HepG2 (cell line): ENCODE results near the gene DTYMK. TPM values are rescaled to one million over a fixed set of nuclear protein-coding genes. Genes with fewer than 3 reads are reported as not detected.

Experiments used
- AGO2 ChIP-seq: fragments of 200-400 bp; formaldehyde crosslinking; optimal IDR thresholded peaks from 2 replicates; pipeline ENCODE3; 2017; ENCODE audit warnings: mild to moderate bottlenecking, low read depth, low read length, moderate library complexity
- ARID3A ChIP-seq: IDR thresholded peaks from 2 replicates; pipeline ENCODE4 v1.6.1; 2012; ENCODE audit warnings: low read depth, low read length, improper control_type of control experiment
- ATM ChIP-seq: fragments of 450-650 bp; IDR thresholded peaks from 2 replicates; pipeline ENCODE4 v1.7.1; 2017; ENCODE audit warnings: mild to moderate bottlenecking, borderline replicate concordance
- DRAP1 ChIP-seq: IDR thresholded peaks from 2 replicates; pipeline ENCODE4 v1.6.1; 2016; ENCODE audit warnings: missing genetic modification reagents, missing compliant biosample characterization
- E2F5 ChIP-seq: sonication (generic); formaldehyde crosslinking; conservative IDR thresholded peaks from 2 replicates; pipeline ENCODE4 v1.4.0; 2020; ENCODE audit warnings: missing genetic modification reagents
- ELF3 ChIP-seq: IDR thresholded peaks from 2 replicates; pipeline ENCODE4 v1.6.1; 2016; ENCODE audit warnings: missing genetic modification reagents, missing compliant biosample characterization
- HMG20B ChIP-seq: conservative IDR thresholded peaks from 2 replicates; pipeline ENCODE4 v1.6.1; 2016; ENCODE audit warnings: missing genetic modification reagents, missing compliant biosample characterization
- IKZF5 ChIP-seq: IDR thresholded peaks from 2 replicates; pipeline ENCODE4 v1.6.1; 2018; ENCODE audit warnings: missing genetic modification reagents, mild to moderate bottlenecking, missing compliant biosample characterization
- MIER2 ChIP-seq: IDR thresholded peaks from 2 replicates; pipeline ENCODE4 v1.6.1; 2016; ENCODE audit warnings: missing biosample characterization, missing genetic modification reagents
- MLXIP ChIP-seq: sonication (generic); formaldehyde crosslinking; IDR thresholded peaks from 2 replicates; pipeline ENCODE4 v1.9.0; 2021; ENCODE audit warnings: missing genetic modification reagents, borderline replicate concordance
- MTA1 ChIP-seq: sonication (generic); formaldehyde crosslinking; IDR thresholded peaks from 2 replicates; pipeline ENCODE4 v1.4.0; 2020; ENCODE audit warnings: missing genetic modification reagents, mild to moderate bottlenecking, borderline replicate concordance
- MXD3 ChIP-seq: IDR thresholded peaks from 2 replicates; pipeline ENCODE4 v1.6.1; 2016; ENCODE audit warnings: mild to moderate bottlenecking, missing biosample characterization, missing genetic modification reagents
- PRMT3 ChIP-seq: sonication (generic); formaldehyde crosslinking; IDR thresholded peaks from 2 replicates; pipeline ENCODE4 v1.8.1; 2022; ENCODE audit warnings: low read depth, mild to moderate bottlenecking, moderate library complexity, missing genetic modification reagents, borderline replicate concordance
- TFAP4 ChIP-seq: sonication (generic); IDR thresholded peaks from 2 replicates; pipeline ENCODE4 v1.6.1; 2016; ENCODE audit warnings: low read depth, borderline replicate concordance
- TRAFD1 ChIP-seq: sonication (generic); formaldehyde crosslinking; IDR thresholded peaks from 2 replicates; pipeline ENCODE4 v1.5.1; 2020; ENCODE audit warnings: missing genetic modification reagents, mild to moderate bottlenecking, borderline replicate concordance
- ZNF17 ChIP-seq: sonication (generic); formaldehyde crosslinking; IDR thresholded peaks from 2 replicates; pipeline ENCODE4 v1.5.0; 2020; ENCODE audit warnings: mild to moderate bottlenecking, missing genetic modification reagents
- ZSCAN9 ChIP-seq: IDR thresholded peaks from 2 replicates; pipeline ENCODE4 v1.6.1; 2016; ENCODE audit warnings: borderline replicate concordance
- polyA plus RNA-seq, 8 experiments: library from polyadenylated mRNA; depleted of rRNA in 3 of 8; stranded (reverse) in 7 of 8; unstranded in 1 of 8; fragments of >200 nt; fragmentation: Illumina TruSeq in 4 of 8; extraction: Trizol in 4 of 8; gene quantifications; 2 replicates each; pipeline versions ENCODE4 v1.2.1 to v1.2.3, GENCODE V29; 2011 to 2016; ENCODE audit warnings: low read depth in 4 of 8, missing spikeins in 1 of 8, mixed read lengths in 1 of 8; ENCODE audit not compliant: insufficient read depth in 1 of 8
- total RNA-seq, 5 experiments: library from RNA; depleted of rRNA; stranded (reverse); fragments of >200 nt; fragmentation: Illumina TruSeq; extraction: Trizol; gene quantifications; 2 replicates each; pipeline ENCODE4 v1.2.3, GENCODE V29; 2016; ENCODE audit warnings: low read depth in 1 of 5

Gene DTYMK
- total and polyA plus RNA-seq, 2 of the 13 experiments (the other 11 are each of a cell fraction or from before 2014, with no cell fraction given), result 57.5 to 134 TPM

- peak; percentile 91 for TF ChIP-seq MXD3 (CRISPR knock-in tag)
- no peak for TF ChIP-seq DRAP1 (CRISPR knock-in tag)
- no peak for TF ChIP-seq ZNF17 (CRISPR knock-in tag)
- TF ChIP-seq MLXIP (CRISPR knock-in tag), result no peak
- TF ChIP-seq TRAFD1 (CRISPR knock-in tag), result no peak
- TF ChIP-seq MTA1, result peak; percentile 52; the same call in 1 of the 2 replicates
- TF ChIP-seq ARID3A, result no peak
- no peak for TF ChIP-seq TFAP4
- TF ChIP-seq MIER2 (CRISPR knock-in tag), result no peak
- TF ChIP-seq IKZF5 (CRISPR knock-in tag), result no peak; the same call in 1 of the 2 replicates
- peak; percentile 35; the same call in 1 of the 2 replicates for TF ChIP-seq E2F5 (CRISPR knock-in tag)
- TF ChIP-seq ATM, result no peak
- TF ChIP-seq ZSCAN9, result no peak; the same call in 1 of the 2 replicates
- TF ChIP-seq AGO2, result peak; percentile 66
- TF ChIP-seq ELF3 (CRISPR knock-in tag), result no peak
- TF ChIP-seq HMG20B, result 0 out of 2 replicates have a peak, but pooled peaks have one; percentile 63
- no peak for TF ChIP-seq PRMT3 (CRISPR knock-in tag)
Observed at GRCh38 chr2:241636182-241637017, 50.2 kb downstream of the DTYMK start (continued).
